Measurements from ENCODE around the gene ADPRH. TPM values are rescaled to one million over a fixed set of nuclear protein-coding genes. Genes with fewer than 3 reads are reported as not detected.

ADPRH gene
- total and polyA plus RNA-seq, 2 of the 4 experiments (the other 2 are of a cell fraction) = under 0.01 to 0.12 TPM

- DNase-seq (no peak), ATAC-seq (ENCODE audit: low read depth) (no peak)
- Histone ChIP-seq H3K4me1 (ENCODE audit: control insufficient read depth, insufficient read depth, low read length) (peaks cover 8% of the 10 kb centered on the region), H4K20me1 (ENCODE audit: insufficient read depth, low read length) (no peaks in the 10 kb centered on the region), H3K56ac (ENCODE audit: extremely low read depth, insufficient read depth, low read length) (no peak overlapping the region), H2AK5ac (ENCODE audit: low read depth, low read length) (no peak overlapping the region), H3K4ac (ENCODE audit: low read depth, low read length) (no peak overlapping the region), H2BK120ac (ENCODE audit: low read depth, low read length) (no peak overlapping the region), H3K18ac (ENCODE audit: low read depth, low read length) (no peak overlapping the region), H3K4me3 (ENCODE audit: insufficient read depth, low read depth, low read length) (no peak overlapping the region), H2BK5ac (ENCODE audit: low read depth, low read length, poor library complexity, severe bottlenecking) (no peak overlapping the region), H2AFZ (replicated peaks; ENCODE audit: low read length, poor library complexity) (no peak overlapping the region), H3K79me1 (ENCODE audit: low read depth in 1 of 2, low read length in 2 of 2) (no peaks in the 10 kb centered on the region), H3K4me2 (ENCODE audit: low read depth, low read length) (no peak overlapping the region), H3K9me3 (ENCODE audit: control insufficient read depth, insufficient read depth, low read length) (no peaks in the 10 kb centered on the region; the same call in 1 of the 2 replicates), H3K9ac (ENCODE audit: low read depth, low read length) (no peak overlapping the region), H2BK20ac (ENCODE audit: low read depth, low read length) (no peak overlapping the region), H4K5ac (ENCODE audit: low read depth, low read length) (no peak overlapping the region), H2AK9ac (replicated peaks; ENCODE audit: low read depth, low read length, poor library complexity) (no peak overlapping the region), H3K9me1 (ENCODE audit: insufficient read depth, low read length) (no peaks in the 10 kb centered on the region), H3K36me3 (ENCODE audit: control insufficient read depth, insufficient read depth, low read length) (no peaks in the 10 kb centered on the region), H3K23ac (ENCODE audit: low read depth, low read length) (no peak overlapping the region), H3K27me3 (ENCODE audit: control insufficient read depth, insufficient read depth, low read length) (peaks cover 5% of the 10 kb centered on the region; the same call in 1 of the 2 replicates), H3K27ac (ENCODE audit: insufficient read depth, low read length) (no peak overlapping the region), H3K14ac (replicated peaks; ENCODE audit: low read depth, low read length) (no peak overlapping the region), H4K91ac (ENCODE audit: insufficient read depth, low read depth, low read length) (no peak overlapping the region), H2BK15ac (ENCODE audit: low read depth, low read length) (no peak overlapping the region), H4K8ac (ENCODE audit: low read depth in 2 of 2, low read length in 2 of 2) (no peak overlapping the region)
- TF ChIP-seq CTCF (conservative IDR thresholded peaks at IDR 0.05; ENCODE audit: low read depth, low read length) = no peak
- no peak for TF ChIP-seq BHLHE40 (IDR thresholded peaks at IDR 0.05; ENCODE audit: low read depth, low read length)
- TF ChIP-seq NFE2L2 (IDR thresholded peaks at IDR 0.05; ENCODE audit: low read depth, low read length) = no peak
- TF ChIP-seq RAD21 (IDR thresholded peaks at IDR 0.05; ENCODE audit: low read length) = no peak
- no peak for TF ChIP-seq RCOR1 (IDR thresholded peaks at IDR 0.05; ENCODE audit: insufficient replicate concordance, low read length)
- TF ChIP-seq FOS (IDR thresholded peaks at IDR 0.05; ENCODE audit: low read depth, low read length) = no peak
- no peak for TF ChIP-seq RFX5 (IDR thresholded peaks at IDR 0.05; ENCODE audit: low read depth, low read length)
- TF ChIP-seq ELK1 (IDR thresholded peaks at IDR 0.05; ENCODE audit: borderline replicate concordance, low read depth, low read length) = no peak
- TF ChIP-seq POLR2A (IDR thresholded peaks at IDR 0.05; ENCODE audit: low read depth, low read length) = no peak
- ChIA-PET CTCF (interaction anchor here (0.9 kb wide), 1 partner anchor 94 kb away, joined by 5 read pairs; no protein-coding TSS in a partner anchor), POLR2A (ENCODE audit: unreplicated experiment) (no interaction called here)
- WGBS, 2 experiments (ENCODE audit: extremely low coverage in 2 of 2, insufficient read length in 1 of 2) = no CpG with 5 or more reads among the region's 1 CpG
- dilution Hi-C loops (cut with HindIII; ENCODE audit: low sequenced_read_pairs, unreplicated experiment) = no loop called here
- no TSS peak for BruUV-seq (replicated peaks)
- in situ Hi-C loops (cut with MboI; ENCODE audit: low sequenced_read_pairs) = no loop called here
- intact Hi-C loops (cut with micrococcal nuclease) = no loop called here
Measured at GRCh38 chr3:119626196-119626595, 46.9 kb downstream of the ADPRH start.
